SIG-M5 (cell line): Measurements from ENCODE around the gene NBPF20.
A peak's percentile ranks its signal among the peaks of the same experiment; 100 is the strongest.
"Not testable (repeated sequence)": the region's sequence is repeated elsewhere in the genome, so short reads cannot be mapped to it uniquely, and the experiment has no call there.

Experiments
- DNase-seq: peaks from one replicate; lab custom pipeline; 2025; lab: John Stamatoyannopoulos, UW

The NBPF20 gene

GRCh38 chr1:145425436-145426029 is at the start of gene NBPF20:
NBPF20 (minus strand) TSS chr1:145425603; CDS start chr1:145405272, 20,331 bp downstream.
- peak; percentile 19 for DNase-seq

GRCh38 chr1:145474837-145475368 is 49.5 kb upstream of the NBPF20 start:
- not testable (repeated sequence) for DNase-seq

GRCh38 chr1:145472731-145473130 is 47.3 kb upstream of the NBPF20 start:
- not testable (repeated sequence) for DNase-seq

GRCh38 chr1:145471365-145471764 is 46.0 kb upstream of the NBPF20 start:
- not testable (repeated sequence) for DNase-seq

GRCh38 chr1:145465405-145466144 is 40.2 kb upstream of the NBPF20 start:
- DNase-seq: peak; percentile 96

GRCh38 chr1:145464708-145465336 is 39.4 kb upstream of the NBPF20 start:
- DNase-seq: not testable (repeated sequence)

GRCh38 chr1:145464017-145464416 is 38.6 kb upstream of the NBPF20 start:
- not testable (repeated sequence) for DNase-seq

GRCh38 chr1:145460684-145461083 is 35.3 kb upstream of the NBPF20 start:
- not testable (repeated sequence) for DNase-seq

- DNase-seq: not testable (repeated sequence)
These were observed 34.6 kb upstream of the NBPF20 start for GRCh38 chr1:145460048-145460447.

GRCh38 chr1:145459591-145459990 is 34.2 kb upstream of the NBPF20 start:
- DNase-seq: not testable (repeated sequence)

GRCh38 chr1:145459063-145459462 is 33.7 kb upstream of the NBPF20 start:
- not testable (repeated sequence) for DNase-seq

- not testable (repeated sequence) for DNase-seq
These were observed 29.4 kb upstream of the NBPF20 start for GRCh38 chr1:145454824-145455177.

GRCh38 chr1:145453873-145454823 is 28.7 kb upstream of the NBPF20 start:
- DNase-seq: not testable (repeated sequence)

GRCh38 chr1:145452506-145452905 is 27.1 kb upstream of the NBPF20 start:
- not testable (repeated sequence) for DNase-seq

- DNase-seq: not testable (repeated sequence)
These were observed 26.5 kb upstream of the NBPF20 start for GRCh38 chr1:145451914-145452313.

- not testable (repeated sequence) for DNase-seq
These were observed 19.8 kb upstream of the NBPF20 start for GRCh38 chr1:145445219-145445618.

GRCh38 chr1:145442340-145442739 is 16.9 kb upstream of the NBPF20 start:
- not testable (repeated sequence) for DNase-seq

GRCh38 chr1:145431363-145432256 is 6.2 kb upstream of the NBPF20 start:
- DNase-seq: not testable (repeated sequence)

GRCh38 chr1:145430830-145431229 is 5.4 kb upstream of the NBPF20 start:
- DNase-seq: not testable (repeated sequence)

GRCh38 chr1:145429329-145429728 is 3.9 kb upstream of the NBPF20 start:
- DNase-seq: not testable (repeated sequence)
